Measurements from ENCODE around the gene SGIP1. TPM values are rescaled to one million over a fixed set of nuclear protein-coding genes. Genes with fewer than 3 reads are reported as not detected.

SGIP1 gene
- total RNA-seq, 2 experiments from 2014 or later: not detected

DNA sequence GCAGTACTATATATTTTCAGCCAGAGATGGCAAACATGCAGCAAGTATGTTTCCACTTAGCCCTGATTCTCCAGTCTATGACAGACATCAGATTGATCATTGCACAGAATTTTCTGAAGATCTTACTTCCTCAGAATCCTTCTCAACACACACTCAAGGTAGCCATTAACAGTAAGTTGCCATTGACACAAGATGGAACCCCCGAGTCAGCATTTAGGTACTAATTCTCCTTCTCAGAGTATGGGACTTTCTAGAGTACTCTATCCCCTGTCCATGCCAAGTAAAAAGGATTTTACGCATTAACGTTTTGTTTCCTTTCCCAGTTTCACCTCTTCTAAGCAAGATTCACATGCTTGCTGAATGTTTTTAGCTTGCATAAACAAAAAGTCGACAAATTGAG, 63.5 kb downstream of the SGIP1 start:
- POLR2A ChIA-PET: no interaction called here
- DNase-seq (no peak), ATAC-seq (no peak)
- H3K36me3 Mint-ChIP-seq (ENCODE audit: low read depth): no peaks in the 10 kb centered on the region
- H3K27ac Mint-ChIP-seq: no peak overlapping the region
- H3K9me3 Mint-ChIP-seq (ENCODE audit: insufficient read depth): no peaks in the 10 kb centered on the region
- CTCF ChIA-PET: no interaction called here
- H3K4me1 Mint-ChIP-seq (ENCODE audit: low read depth): no peaks in the 10 kb centered on the region
- peaks cover 7% of the 10 kb centered on the region for H3K27me3 Mint-ChIP-seq (ENCODE audit: low read depth)
- no peak overlapping the region for H3K4me3 Mint-ChIP-seq

GRCh38 chr1:66598670-66599069, 64.7 kb downstream of the SGIP1 start:
- ChIA-PET CTCF (no interaction called here), POLR2A (no interaction called here)
- no peak for DNase-seq
- no peak for ATAC-seq
- H3K4me3 Mint-ChIP-seq: no peak overlapping the region
- no peaks in the 10 kb centered on the region for H3K9me3 Mint-ChIP-seq (ENCODE audit: insufficient read depth)
- H3K36me3 Mint-ChIP-seq (ENCODE audit: low read depth): no peaks in the 10 kb centered on the region
- peaks cover 7% of the 10 kb centered on the region for H3K27me3 Mint-ChIP-seq (ENCODE audit: low read depth)
- H3K27ac Mint-ChIP-seq: no peak overlapping the region
- no peaks in the 10 kb centered on the region for H3K4me1 Mint-ChIP-seq (ENCODE audit: low read depth)

DNA sequence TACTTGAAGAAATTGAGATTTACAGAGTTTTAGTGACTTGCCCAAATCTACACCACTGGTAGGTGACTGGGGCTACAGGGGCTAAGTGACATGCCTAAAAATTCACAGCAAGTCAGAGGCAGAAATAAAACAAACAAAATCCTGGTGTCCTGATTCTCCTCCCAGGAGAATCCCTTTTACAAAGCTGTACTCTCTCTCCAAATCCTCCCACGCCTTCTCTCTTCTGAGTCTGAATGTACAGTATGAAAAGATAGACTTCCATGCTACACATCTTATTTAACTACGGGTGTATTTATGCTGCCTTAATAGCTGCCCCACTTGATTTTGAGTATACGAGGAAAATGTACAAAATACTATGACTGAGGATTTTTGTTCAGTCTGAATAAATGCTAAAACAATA, 65.4 kb downstream of the SGIP1 start:
- Mint-ChIP-seq H3K4me1 (ENCODE audit: low read depth) (no peaks in the 10 kb centered on the region), H3K27me3 (ENCODE audit: low read depth) (peaks cover 10% of the 10 kb centered on the region), H3K4me3 (no peak overlapping the region), H3K36me3 (ENCODE audit: low read depth) (no peaks in the 10 kb centered on the region), H3K9me3 (ENCODE audit: insufficient read depth) (no peaks in the 10 kb centered on the region), H3K27ac (no peak overlapping the region)
- ChIA-PET POLR2A (no interaction called here), CTCF (no interaction called here)
- DNase-seq (no peak), ATAC-seq (no peak)

- DNase-seq: no peak
- Mint-ChIP-seq H3K9me3 (ENCODE audit: insufficient read depth) (no peaks in the 10 kb centered on the region), H3K27me3 (ENCODE audit: low read depth) (peaks cover 10% of the 10 kb centered on the region), H3K27ac (no peak overlapping the region), H3K4me1 (ENCODE audit: low read depth) (no peaks in the 10 kb centered on the region), H3K4me3 (no peak overlapping the region), H3K36me3 (ENCODE audit: low read depth) (no peaks in the 10 kb centered on the region)
- ChIA-PET POLR2A (no interaction called here), CTCF (no interaction called here)
- ATAC-seq: no peak
Measured at GRCh38 chr1:66599899-66600737, 66.2 kb downstream of the SGIP1 start.

- ChIA-PET POLR2A (no interaction called here), CTCF (no interaction called here)
Measured at GRCh38 chr1:66605419-66605997, 71.6 kb downstream of the SGIP1 start.

GRCh38 chr1:66606362-66607065, 72.6 kb downstream of the SGIP1 start:
- ChIA-PET CTCF (no interaction called here), POLR2A (no interaction called here)
- Mint-ChIP-seq H3K4me3 (no peak overlapping the region), H3K9me3 (ENCODE audit: insufficient read depth) (no peaks in the 10 kb centered on the region), H3K27ac (no peak overlapping the region), H3K4me1 (ENCODE audit: low read depth) (no peaks in the 10 kb centered on the region), H3K36me3 (ENCODE audit: low read depth) (no peaks in the 10 kb centered on the region), H3K27me3 (ENCODE audit: low read depth) (peaks cover 4% of the 10 kb centered on the region)
- ATAC-seq (no peak), DNase-seq (no peak)

More at GRCh38 chr1:66605419-66605997, 71.6 kb downstream of the SGIP1 start:
- no peak overlapping the region for H3K27ac Mint-ChIP-seq
- no peaks in the 10 kb centered on the region for H3K36me3 Mint-ChIP-seq (ENCODE audit: low read depth)
- H3K4me1 Mint-ChIP-seq (ENCODE audit: low read depth): no peaks in the 10 kb centered on the region
- peaks cover 3% of the 10 kb centered on the region for H3K27me3 Mint-ChIP-seq (ENCODE audit: low read depth)
- H3K9me3 Mint-ChIP-seq (ENCODE audit: insufficient read depth): no peaks in the 10 kb centered on the region
- H3K4me3 Mint-ChIP-seq: no peak overlapping the region
- ATAC-seq: no peak
- DNase-seq: no peak

DNA sequence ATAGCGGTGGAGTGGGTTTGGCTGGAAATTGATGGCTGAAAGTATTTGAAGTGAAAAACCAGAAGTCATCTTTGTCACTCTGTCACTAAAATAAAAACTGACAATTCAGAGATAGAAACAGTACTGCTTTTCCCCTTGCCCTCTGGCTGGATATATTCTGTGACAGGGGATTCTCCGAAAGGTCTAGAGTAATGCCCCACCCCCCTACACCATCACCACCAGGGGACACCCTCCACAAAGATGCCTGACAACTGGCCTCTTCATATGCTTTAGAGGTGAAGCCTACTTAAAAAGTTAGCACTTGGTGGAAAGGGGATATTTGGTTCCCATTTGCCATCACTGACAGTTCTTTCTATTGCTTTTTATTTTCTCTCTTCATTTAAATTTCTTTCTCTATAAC, 73.5 kb downstream of the SGIP1 start:
- H3K4me1 Mint-ChIP-seq (ENCODE audit: low read depth): no peaks in the 10 kb centered on the region
- H3K4me3 Mint-ChIP-seq: no peak overlapping the region
- no peak overlapping the region for H3K27ac Mint-ChIP-seq
- peaks cover 6% of the 10 kb centered on the region for H3K27me3 Mint-ChIP-seq (ENCODE audit: low read depth)
- DNase-seq (no peak), ATAC-seq (no peak)
- CTCF ChIA-PET: no interaction called here
- H3K36me3 Mint-ChIP-seq (ENCODE audit: low read depth): no peaks in the 10 kb centered on the region
- H3K9me3 Mint-ChIP-seq (ENCODE audit: insufficient read depth): no peaks in the 10 kb centered on the region
- POLR2A ChIA-PET: no interaction called here

- no peaks in the 10 kb centered on the region for H3K9me3 Mint-ChIP-seq (ENCODE audit: insufficient read depth)
- CTCF ChIA-PET: no interaction called here
Measured at GRCh38 chr1:66613187-66613586, 79.2 kb downstream of the SGIP1 start.

GRCh38 chr1:66617362-66618184, 83.6 kb downstream of the SGIP1 start:
- ChIA-PET POLR2A (no interaction called here), CTCF (no interaction called here)
- no peak overlapping the region for H3K27ac Mint-ChIP-seq
- H3K36me3 Mint-ChIP-seq (ENCODE audit: low read depth): no peaks in the 10 kb centered on the region
- H3K9me3 Mint-ChIP-seq (ENCODE audit: insufficient read depth): no peaks in the 10 kb centered on the region
- no peak overlapping the region for H3K4me3 Mint-ChIP-seq
- ATAC-seq (no peak), DNase-seq (no peak)
- H3K4me1 Mint-ChIP-seq (ENCODE audit: low read depth): no peaks in the 10 kb centered on the region
- H3K27me3 Mint-ChIP-seq (ENCODE audit: low read depth): peaks cover 1% of the 10 kb centered on the region

More at GRCh38 chr1:66613187-66613586, 79.2 kb downstream of the SGIP1 start:
- Mint-ChIP-seq H3K27ac (no peak overlapping the region), H3K27me3 (ENCODE audit: low read depth) (peaks cover 4% of the 10 kb centered on the region), H3K4me1 (ENCODE audit: low read depth) (no peaks in the 10 kb centered on the region), H3K4me3 (no peak overlapping the region), H3K36me3 (ENCODE audit: low read depth) (no peaks in the 10 kb centered on the region)
- DNase-seq (no peak), ATAC-seq (no peak)
- POLR2A ChIA-PET: no interaction called here

DNA sequence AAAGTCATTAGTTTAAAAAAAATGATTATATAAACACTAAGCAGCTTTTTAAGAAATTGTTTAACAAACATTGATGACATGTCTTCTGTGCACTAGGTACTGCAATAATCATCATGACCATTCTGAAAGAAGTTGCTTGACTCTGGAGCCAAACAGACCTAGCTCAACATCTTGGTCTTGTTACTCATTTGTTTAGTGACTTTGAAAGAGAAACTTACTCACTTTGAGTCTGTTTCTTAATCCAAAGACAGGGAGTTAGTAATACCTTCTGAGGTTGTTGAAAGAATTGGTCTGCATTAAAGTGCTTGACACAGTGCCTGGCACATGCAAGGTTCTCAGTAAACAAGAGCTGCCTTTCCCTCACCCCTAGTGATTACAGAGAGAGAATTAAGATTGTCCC, 84.4 kb downstream of the SGIP1 start:
- Mint-ChIP-seq H3K4me1 (ENCODE audit: low read depth) (no peaks in the 10 kb centered on the region), H3K27me3 (ENCODE audit: low read depth) (peaks cover 1% of the 10 kb centered on the region), H3K9me3 (ENCODE audit: insufficient read depth) (no peaks in the 10 kb centered on the region), H3K4me3 (no peak overlapping the region), H3K36me3 (ENCODE audit: low read depth) (no peaks in the 10 kb centered on the region), H3K27ac (no peak overlapping the region)
- ChIA-PET CTCF (no interaction called here), POLR2A (no interaction called here)
- no peak for DNase-seq
- ATAC-seq: no peak

DNA sequence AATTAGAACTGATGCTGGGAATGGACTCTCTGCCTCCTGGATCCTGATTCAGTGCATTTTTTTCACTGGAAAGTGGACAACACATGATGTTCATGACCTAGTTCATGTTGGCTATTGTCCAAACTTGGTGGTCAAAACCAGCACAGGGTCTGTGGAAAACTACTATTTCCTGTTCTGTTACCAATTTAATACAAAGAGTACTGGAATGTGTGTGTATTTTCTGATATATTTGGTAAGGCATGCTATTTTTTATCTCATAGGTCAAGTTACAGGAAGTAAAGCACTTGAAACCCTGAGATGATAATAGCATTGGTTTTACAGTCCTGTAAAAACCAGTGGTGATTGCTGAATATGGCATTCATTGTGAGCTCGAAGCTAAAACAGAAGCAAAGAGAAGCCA, 89.9 kb downstream of the SGIP1 start:
- no peaks in the 10 kb centered on the region for H3K36me3 Mint-ChIP-seq (ENCODE audit: low read depth)
- H3K27ac Mint-ChIP-seq: no peak overlapping the region
- H3K4me1 Mint-ChIP-seq (ENCODE audit: low read depth): no peaks in the 10 kb centered on the region

More for the DNA sequence above, 89.9 kb downstream of the SGIP1 start:
- Mint-ChIP-seq H3K9me3 (ENCODE audit: insufficient read depth) (no peaks in the 10 kb centered on the region), H3K4me3 (no peak overlapping the region), H3K27me3 (ENCODE audit: low read depth) (no peaks in the 10 kb centered on the region)
- ChIA-PET POLR2A (no interaction called here), CTCF (no interaction called here)
- DNase-seq: no peak
- ATAC-seq: no peak

Measured in activated CD8-positive, alpha-beta T cell treated with anti-CD3 and anti-CD28 coated beads, Interleukin-2, amount 10 ng/mL, durations not matched to agents 7 days and 5 days (primary cell).